ENCODE results near the gene ADARB2.

Gene ADARB2

DNA sequence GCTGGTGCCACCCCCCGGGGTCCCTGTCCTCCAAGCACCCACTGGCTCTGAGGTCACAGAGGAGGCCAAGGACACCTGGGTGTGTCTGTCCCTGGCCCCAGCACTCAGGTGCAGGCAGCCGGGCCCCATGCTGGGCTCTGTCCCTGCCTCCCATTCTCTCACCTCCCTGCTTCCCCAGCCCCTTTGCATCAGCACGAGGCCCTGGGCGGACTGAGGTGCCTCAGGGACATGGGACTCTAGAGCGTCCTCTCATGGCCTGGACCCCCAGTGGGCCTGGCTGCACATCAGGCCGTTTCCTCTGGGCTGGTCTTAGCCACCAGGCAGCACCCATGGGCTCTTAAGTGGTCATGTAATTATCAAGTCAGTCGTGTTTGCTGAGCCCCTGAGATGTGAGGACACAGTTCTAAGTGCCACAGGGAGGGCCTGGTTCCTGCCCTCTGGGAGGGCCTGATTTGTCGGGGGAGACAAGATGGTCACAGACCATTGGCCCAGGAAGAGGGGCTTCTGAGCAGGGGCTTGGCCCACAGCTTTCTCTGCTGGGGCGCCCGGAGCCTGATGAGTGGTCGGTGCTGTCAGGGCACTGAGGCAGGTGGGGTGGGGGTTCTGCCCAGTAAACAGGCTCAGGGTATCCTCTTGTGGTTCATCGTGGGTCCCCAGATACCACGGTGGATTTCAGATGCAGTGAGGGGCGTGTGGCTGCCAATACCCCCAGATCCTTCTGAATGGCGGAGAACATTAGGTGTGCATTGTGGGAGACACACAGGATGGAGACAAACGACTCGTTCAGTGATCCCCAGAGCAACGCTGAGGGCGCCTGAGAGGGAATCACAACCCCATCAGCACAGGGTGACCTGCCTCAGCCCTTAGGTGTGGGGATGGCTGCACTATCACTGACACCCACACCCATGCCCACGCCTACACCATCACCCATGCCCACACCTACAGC lies 528.7 kb downstream of the ADARB2 start:
- no peak for DNase-seq

DNA sequence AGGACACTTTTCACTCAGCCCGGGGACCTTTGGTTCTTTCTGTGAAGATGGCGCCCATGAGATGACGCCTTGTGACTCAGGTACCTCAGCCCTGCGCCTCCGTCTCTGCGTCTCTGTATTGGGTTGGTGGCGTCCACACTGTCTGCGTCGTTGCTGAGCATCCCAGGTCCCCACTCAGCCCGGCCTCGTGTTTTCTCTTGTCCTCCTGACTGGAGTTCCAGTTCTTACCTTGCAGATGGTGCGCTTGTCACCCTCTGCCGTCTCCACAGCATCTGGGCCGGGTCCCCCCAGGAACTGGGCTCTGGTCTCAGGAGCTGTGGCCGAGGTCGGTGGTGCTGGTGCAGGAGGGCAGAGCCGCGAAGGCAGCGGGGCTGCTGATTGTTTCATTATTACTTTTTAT lies 530.7 kb downstream of the ADARB2 start:
- DNase-seq = no peak

DNA sequence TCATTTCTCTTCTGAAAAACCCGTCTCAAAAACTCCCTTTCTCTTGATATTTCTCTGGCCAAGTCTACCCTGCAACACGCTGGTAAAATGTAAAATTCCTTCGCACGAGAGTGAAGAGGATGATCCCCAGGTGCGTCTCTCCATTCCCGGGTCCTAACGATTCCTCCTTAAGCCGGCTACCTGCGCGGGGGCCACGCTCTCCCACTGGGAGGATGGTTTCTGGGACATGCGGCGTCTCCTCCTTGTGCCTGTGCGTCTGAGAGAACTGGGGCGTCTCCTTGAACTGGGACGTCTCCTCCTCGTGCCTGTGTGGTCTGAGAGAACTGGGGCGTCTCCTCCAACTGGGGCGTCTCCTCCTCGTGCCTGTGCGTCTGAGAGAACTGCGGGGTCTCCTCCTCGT lies 531.2 kb downstream of the ADARB2 start:
- no peak for DNase-seq

DNA sequence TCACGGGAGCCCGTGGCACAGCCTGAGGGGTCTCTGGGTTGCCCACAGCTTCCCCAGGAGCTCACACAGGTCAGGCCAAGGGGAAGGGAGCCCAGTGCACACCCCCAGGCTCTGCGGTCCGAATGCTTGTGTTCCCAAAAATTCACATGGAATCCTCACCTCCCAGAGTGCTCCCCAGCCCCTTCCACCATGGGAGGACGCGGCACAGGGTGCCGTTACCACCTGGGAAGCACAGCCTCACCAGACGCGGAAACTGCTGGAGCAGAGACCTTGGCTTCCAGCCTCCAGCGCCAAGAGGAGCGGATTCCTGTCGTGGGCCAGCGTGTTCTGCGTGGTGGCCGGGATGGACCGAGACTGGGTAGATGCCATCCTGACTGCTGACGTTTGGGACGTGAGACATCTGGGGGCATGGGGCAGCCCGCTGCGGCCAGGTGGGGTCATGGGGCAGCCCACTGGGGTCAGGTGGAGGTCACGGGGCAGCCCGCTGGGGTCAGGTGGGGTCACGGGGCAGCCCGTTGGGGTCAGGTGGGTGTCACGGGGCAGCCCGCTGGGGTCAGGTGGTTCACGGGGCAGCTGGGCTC lies 531.8 kb downstream of the ADARB2 start:
- DNase-seq = no peak

DNA sequence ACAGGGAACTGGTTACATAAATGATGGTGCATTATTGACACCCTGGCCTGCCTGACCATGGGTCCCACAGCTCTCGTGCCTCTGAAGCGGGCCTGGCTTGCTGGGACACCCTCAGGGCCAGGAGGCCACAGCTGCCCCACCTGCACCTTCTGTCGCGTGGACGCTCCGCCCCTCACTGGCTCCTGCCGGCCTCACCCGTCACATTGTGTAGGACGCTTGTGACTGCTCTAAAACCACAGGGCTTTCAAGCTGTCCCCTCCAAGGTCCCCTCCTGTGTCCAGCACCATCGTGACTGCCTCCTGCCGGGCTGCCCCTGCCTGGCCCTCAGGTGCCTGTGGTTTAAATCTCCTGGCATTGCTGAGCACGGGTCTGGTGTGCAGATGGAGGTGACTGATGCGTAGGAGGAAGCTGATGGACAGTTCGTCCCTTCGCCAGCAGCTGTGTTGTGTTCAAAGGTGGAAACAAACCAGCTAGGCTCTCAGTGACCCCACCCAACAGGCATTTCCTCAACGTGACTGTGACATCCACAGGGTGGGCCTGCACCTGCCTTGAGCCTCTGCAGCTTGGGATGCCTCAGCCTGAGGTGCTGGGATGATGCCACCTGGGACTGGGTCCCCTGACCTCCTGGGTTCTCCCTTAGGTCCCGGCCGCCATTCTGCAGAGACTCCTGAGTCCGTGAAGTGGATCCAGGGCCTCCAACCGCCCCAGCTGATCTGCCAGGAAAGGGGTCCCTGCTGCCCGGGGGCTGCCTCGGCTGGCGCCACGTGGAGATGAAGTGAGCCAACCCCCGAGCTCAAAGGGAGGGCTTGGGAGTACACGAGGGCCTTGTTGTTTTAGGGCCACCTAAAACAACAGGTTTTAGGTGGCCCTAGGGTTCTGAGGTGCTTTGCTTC lies 532.6 kb downstream of the ADARB2 start:
- no peak for DNase-seq

DNA sequence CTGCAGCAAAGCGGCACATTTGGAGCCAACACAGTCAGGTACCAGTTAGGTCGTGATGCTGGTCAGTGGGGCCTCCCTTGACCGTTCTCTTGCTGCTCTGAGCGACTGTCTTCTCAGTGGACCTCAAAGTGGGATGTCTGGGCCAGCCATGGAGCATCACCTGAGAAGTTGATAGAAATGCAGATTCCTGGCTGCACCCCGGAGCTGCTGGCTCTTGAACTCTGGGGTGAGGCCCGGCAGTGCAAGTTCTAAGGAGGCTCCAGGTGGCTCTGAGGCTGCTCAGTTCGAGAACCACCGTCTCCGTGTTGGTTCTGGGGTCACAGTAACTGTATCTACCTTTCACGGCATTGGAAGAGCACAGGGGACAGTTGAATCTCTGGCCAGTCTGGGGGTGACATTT lies 533.6 kb downstream of the ADARB2 start:
- DNase-seq = no peak

DNA sequence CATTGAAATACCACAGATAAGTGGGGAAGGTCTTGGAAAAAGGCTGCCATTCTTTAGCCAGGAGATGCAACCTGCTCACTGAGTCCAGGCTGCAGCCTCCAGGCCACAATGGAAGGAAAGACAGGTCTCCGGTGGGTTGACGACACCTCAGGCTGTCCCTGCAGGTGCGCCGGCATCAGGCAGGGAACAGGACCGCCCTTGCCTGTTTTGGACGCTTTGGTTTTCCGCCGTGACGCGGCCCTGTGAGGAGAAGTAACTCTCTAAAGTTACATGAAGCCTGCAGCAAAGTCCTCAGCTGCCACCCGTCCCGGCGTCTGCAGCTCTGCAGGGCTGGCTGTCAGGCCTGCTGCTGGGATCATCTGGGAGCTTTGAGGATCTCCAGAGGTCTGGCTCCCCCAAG lies 534.1 kb downstream of the ADARB2 start:
- no peak for DNase-seq

DNA sequence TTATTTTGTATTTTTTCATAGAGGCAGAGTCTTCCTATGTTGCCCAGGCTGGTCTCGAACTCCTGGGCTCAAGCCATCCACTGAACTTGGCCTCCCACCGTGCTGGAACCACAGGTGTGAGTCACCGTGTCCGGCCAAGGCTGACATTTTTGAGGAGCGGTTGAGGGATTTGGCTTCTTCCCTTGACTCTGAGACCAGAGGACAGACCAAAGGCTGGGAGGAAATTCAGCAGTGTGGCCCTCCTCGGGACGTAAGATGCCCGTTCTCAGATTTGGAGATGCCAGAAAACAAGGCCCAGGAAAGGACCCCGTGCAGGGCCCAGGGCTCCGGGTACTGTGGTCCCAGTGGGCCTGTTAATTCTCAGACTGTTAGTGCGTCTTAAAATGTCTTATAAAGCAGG lies 535.0 kb downstream of the ADARB2 start:
- DNase-seq = no peak

DNA sequence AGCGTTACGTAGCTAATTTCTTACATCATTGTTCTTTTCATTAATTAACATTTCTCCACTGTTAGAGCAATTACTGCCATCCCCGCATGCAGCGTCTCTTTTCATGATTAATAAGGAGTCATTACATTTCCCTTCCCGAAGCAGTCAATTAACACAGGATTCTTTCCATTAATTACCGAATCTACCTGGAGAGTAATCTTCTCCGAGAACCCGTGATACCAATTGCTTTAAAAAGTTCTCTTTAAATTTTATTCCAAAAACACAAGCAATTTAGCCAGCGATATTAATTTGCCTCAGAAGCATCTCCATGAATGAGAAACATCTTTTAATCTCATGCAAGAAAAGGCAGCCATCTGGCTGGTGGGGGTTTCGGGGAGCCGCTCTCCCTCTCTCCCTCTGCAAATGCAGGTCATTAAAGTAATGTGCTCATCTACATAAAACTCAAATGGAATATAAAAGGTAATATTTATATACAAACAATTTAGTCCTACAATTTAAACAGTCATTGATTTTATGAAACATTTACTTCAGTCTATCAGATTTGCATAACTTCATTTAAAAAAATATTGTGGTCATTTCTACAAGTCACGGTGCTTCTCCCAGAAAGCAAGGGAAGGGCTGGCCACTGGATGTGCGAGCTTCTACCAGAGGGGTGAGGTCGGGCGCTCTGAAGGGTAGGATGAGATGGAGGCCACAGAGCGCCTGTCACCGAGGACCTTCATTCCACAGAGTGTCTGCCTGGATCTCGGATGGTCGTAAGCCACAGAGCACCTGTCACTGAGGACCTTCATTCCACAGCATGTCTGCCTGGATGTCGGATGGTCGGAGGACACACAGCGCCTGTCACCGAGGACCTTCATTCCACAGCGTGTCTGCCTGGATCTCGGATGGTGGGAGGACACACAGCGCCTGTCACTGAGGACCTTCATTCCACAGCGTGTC lies 536.2 kb downstream of the ADARB2 start:
- DNase-seq = no peak

DNA sequence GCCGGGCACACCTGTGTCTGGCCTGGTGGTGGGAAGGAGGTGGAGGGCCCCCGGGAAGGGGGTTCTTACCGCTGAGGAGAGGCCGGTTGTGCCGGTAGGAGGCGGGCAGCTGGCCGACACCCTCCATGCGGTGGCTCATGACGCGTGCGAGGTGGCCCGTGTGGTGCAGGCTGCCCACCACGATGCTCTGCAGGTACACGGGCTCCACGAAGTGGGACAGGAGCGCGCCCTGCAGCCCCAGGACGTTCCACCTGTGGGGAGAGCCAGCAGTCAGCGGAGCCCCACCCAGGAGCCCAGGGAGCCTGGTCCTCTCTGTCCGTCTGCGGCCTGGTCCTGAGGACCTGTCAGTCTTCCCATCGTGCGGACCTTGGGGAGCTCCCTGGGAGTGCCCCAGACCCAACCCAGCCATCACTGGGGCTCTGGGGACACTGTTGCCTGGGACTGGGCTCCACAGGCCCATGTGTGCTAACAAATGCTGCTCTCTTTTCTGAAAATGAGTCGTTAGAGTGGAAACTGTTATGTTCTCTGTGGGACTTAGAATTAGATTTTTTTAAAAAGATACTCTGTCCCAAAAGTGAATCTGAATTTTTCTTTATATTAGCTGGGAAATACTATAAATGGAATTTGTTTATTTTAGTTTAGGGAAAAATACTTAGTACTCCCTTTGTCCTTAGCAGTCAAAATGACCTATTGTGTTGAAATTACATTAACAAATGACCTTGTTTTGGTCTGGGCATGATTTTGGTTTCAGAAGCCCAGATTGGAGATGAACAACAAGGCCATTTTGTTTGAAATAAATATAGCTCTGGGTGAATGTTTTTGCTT lies 537.2 kb downstream of the ADARB2 start:
- no peak for DNase-seq

DNA sequence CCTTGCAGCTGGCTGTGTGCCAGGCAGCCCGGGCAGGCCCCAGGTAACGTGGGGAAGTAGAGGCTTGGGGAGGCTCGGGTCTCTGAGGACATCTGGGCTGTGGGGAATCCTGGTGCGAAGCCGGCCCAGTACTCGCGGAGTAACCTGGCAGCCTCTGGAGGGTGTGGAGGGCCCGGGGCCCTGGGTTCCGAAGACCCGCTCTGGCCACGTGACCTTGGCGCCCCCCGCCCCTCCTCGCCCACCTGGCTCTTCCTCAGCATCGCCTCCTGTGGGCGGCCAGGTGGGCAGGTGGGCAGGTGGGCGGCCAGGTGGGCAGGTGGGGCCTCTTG lies 538.0 kb downstream of the ADARB2 start:
- DNase-seq = no peak

DNA sequence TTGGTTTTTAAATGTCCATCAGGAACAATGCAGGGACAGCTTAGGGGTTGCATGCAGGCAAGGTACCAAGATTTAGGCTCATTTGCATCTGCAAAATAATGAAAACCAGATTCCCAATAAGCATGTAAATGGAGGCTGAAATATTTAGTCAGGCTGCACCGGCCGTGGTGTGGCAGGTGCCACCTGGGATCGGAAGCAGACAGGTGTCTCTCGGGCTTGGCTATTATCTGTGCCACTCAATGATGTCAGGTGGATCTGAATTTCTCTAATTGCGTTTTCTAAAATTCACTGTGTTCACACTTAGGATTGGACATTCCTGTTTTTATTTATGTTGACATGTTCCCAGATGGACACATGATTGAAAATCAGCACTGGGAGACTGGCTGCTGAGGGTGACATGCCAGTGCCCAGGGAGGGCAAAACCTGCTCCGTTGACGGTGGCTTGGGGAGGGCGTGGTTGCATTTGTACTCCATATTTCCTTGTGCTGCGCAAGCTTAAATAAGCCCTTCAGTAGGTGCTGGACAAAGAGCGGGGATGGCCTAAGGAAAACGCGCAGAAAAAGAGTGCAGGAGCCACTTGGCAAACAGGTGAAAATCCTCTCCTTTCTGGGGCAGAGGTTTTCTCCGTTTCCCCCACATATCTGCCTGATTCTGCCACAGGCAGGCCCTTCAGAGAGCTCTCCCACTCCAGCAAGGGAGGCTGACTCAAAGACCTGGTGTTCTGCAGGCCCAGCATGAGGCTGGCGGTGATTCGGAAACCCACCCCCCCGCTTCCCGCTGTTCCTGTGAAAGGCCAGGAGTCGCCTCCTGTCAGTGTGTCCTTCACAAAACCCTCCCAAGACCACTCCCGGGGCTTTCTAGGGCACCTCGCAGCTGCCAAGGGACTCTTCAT lies 538.6 kb downstream of the ADARB2 start:
- no peak for DNase-seq

DNA sequence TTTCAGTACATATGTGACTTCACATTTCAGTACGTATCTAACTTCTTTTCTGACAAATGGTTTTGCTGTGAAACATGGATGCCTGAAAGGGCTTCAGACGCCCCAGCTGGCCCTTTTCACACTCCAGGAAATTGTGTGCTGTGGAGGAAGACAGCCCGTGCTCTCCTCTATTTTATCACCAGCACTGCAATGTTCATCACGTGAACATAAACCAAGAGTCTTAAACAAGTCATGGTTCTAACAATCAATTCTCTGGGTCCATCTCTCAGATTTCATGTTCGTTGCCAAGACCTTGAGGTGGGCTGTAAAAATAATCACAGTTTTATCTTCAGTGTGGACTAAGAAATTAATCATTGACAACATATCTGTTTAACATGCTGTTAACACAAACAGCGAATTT lies 539.9 kb downstream of the ADARB2 start:
- DNase-seq = no peak

DNA sequence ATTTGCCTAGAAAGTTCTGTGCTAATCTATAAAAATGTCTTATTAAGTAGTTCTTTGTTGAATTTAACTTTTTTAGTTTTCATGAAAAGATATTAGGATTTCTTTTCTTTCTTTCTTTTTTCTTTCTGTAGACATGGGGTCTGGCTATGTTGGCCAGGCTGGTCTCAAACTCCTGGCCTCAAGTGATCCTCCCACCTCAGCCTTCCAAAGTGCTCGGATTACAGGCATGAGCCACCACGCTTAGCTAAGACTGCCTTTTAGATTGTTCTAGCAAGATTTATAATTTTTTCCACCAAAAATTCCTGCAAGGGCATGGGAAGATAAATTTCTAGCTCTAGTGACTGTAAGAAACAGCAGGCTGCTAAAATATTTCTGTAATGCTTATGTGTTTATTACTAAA lies 540.7 kb downstream of the ADARB2 start:
- DNase-seq = no peak

DNA sequence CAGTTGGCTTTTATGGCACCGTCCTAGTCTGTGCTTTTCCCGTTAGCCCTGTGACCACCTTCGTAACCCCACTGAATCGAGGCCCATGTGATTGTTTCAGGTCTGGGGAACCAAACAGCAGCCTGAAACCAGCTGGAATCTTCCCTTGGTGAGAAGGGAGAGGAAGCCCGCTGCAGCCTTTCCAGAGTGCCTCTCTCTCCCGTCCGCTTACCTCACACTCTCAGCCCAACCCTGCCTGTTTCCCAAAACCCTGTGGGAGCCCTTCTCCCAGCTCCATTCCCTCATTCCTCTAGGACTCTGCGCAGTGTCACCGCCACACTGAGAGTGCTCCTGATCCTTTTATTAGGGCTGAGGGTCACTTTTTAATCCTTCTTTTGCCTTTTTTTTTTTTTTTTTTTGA lies 541.5 kb downstream of the ADARB2 start:
- DNase-seq = no peak

DNA sequence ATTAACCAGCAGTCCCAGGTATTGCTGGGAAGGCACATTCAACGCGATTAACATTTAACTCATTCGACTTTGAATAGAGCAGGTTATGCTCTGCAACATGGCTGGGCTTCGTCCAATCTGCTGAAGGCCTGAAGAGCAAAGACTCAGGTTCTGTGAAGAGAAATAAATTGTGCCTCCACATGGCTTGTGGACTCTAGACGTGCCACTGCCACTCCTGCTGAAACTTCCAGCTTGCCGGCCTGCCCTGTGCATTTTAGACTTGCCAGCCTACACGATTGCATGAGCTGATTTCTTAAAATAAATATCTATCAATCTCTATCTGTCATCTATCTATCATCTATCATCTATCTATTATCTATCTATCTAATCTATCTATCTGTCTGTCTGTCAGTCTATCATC lies 543.2 kb downstream of the ADARB2 start:
- no peak for DNase-seq

DNA sequence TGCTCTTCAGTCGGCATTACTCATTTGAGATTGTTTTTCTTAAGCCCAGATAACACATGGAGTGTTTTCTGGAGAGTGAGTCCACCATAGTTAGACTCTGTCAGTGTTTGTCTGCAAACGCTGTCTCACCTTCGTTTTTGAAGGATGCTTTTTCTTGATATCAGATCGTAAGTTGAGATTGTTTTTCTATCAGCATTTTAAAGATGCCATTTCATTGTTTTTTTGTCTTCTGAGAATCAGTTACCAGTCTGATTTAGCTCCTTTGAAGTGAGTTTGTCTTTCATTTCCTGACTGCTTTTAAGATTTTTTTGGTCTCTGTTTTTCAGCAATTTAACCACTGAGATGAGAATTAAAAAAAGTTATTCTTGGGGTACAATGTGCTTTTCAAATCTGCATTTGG lies 543.8 kb downstream of the ADARB2 start:
- DNase-seq = no peak

DNA sequence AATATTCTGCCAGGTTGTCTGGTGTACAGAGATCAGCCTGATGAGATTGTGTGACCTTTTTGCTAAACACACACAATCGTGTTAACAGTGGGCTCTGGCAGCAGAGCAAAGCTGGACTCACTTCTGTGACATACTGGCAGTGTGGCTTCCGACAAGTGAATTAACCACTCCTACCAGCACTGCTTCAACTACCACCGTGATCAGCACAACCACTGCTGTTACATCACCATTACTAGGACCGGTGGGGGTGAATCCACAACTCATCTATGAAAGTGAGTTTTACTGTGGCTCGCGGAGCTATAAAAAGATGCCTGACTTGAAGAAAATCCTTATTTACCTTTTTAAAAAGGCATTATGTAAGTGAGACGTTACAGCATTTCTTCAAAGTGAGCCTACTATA lies 545.6 kb downstream of the ADARB2 start:
- DNase-seq = no peak

DNA sequence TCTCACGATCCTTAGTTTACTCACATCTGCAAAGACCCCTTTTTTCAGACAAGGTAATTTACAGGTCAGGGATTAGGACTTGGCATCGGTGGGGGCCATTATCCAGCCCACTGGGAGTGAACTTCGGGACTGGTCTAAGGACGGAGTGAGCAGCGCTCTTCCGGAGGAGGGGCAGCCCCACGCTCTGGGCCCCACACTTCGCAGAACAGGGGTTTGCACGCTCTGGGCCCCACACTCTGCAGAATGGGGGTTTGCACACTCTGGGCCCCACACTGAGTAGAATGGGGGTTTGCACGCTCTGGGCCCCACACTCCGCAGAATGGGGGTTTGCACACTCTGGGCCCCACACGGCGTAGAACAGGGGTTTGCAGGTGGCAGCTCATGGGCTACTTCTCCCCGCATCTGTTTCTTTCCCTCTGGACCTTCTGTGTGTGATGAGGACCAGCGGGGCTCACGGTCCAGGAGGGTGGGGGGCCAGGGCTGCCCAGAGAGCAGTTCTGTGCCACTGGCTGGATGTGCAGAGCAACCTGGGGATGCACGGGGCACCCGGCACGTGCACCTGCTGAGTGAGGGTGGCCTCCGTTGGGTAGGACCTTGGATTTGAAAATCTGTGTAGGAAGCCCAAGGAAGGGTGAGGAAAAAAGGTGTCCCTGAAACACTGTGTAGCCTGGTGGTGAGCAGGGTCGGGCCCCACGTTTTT lies 546.4 kb downstream of the ADARB2 start:
- DNase-seq = no peak

DNA sequence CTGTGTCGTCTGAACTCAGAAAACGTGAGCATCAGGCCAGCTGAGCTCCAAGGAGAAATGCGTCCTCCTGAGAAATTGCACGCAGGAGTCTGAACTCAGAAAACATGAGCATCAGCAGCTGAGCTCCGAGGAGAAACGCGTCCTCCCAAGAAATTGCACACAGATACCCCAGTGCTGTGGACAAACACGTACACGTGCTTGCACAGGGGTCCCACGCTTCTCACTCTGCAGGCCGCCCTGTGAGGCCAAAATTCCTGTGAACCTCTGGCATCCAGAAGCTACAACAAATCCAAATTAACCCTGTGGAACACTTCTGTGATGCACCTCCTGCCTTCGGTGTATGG lies 547.3 kb downstream of the ADARB2 start:
- no peak for DNase-seq

Measured in CD4-positive, alpha-beta T cell treated with Interferon gamma for 1 hour (primary cell).